ENCODE measurements around the gene STK11. TPM values are rescaled to one million over a fixed set of nuclear protein-coding genes. Genes with fewer than 3 reads are reported as not detected.

Gene STK11
- polyA plus RNA-seq, 2 of the 4 experiments (the other 2 are of a cell fraction): 16.2 to 33.6 TPM

- CTCF ChIA-PET: interaction anchor here (7.5 kb wide), 1 partner anchor 13 kb away, joined by 500 read pairs; the partner anchor contains the start of gene CIRBP
- H3K4me3 ChIP-seq: peak overlapping the region; percentile 97; the same call in 1 of the 3 replicates
- 88% methylated on average over 4 of the region's 8 CpGs for WGBS (ENCODE audit: missing lambda C conversion rate)
Measured at GRCh38 chr19:1247748-1248138, 42.2 kb downstream of the STK11 start.

GRCh38 chr19:1248139-1248785 is 42.7 kb downstream of the STK11 start, which contains the start of gene MIDN:
TSS of gene MIDN (plus strand) at chr19:1248583. CDS start at chr19:1250297, 1,714 bp downstream.
- no peaks in the 10 kb centered on the region for H3K9me3 ChIP-seq
- WGBS (ENCODE audit: missing lambda C conversion rate): 0% methylated on average over 14 of the region's 60 CpGs
- ATAC-seq (peak; percentile 7 to 42), DNase-seq (ENCODE audit: low read depth in 1 of 2, low spot score in 1 of 2) (peak in 1 of 2 experiments; percentile 88), FAIRE-seq (no peak)
- peak within 1 kb of the TSS; percentile 84 for H3K4me2 ChIP-seq
- CTCF ChIA-PET: interaction anchor here (1.0 kb wide), 1 partner anchor 18 kb away, joined by 8 read pairs; no protein-coding TSS in a partner anchor
- POLR2A ChIA-PET: interaction anchor here (1.0 kb wide), 2 partner anchors 18 to 21 kb away, joined by 4 to 14 read pairs; no protein-coding TSS in a partner anchor
- peaks cover 41% of the 10 kb centered on the region for H3K4me1 ChIP-seq
- peak within 1 kb of the TSS; percentile 93 to 100 for H3K27ac ChIP-seq
- no peak for TF ChIP-seq ZSCAN20 (CRISPR knock-in tag; IDR thresholded peaks at IDR 0.05)
- TF ChIP-seq FOSL2 (IDR thresholded peaks at IDR 0.05): no peak
- peak; percentile 63 for TF ChIP-seq FOSL2 (CRISPR knock-in tag; IDR thresholded peaks at IDR 0.05)
- peak; percentile 10; the same call in 1 of the 2 replicates for TF ChIP-seq GATA3 (IDR thresholded peaks at IDR 0.05; ENCODE audit: borderline replicate concordance)
- TF ChIP-seq EHMT2 (IDR thresholded peaks at IDR 0.05; ENCODE audit: low read depth): no peak
- TF ChIP-seq CTCF (IDR thresholded peaks at IDR 0.05): peak; percentile 35; the same call in 1 of the 3 replicates
- peak; percentile 27 for TF ChIP-seq MAFK (IDR thresholded peaks at IDR 0.05; ENCODE audit: partially characterized antibody)
- TF ChIP-seq RAD21 (conservative IDR thresholded peaks at IDR 0.05 in 1 of 2, IDR thresholded peaks at IDR 0.05 in 1 of 2): no peak
- TF ChIP-seq POLR2A (IDR thresholded peaks at IDR 0.05; ENCODE audit: low read length): peak; percentile 93
- TF ChIP-seq HOXA7 (CRISPR knock-in tag; IDR thresholded peaks at IDR 0.05): 0 out of 2 replicates have a peak, but pooled peaks have one; percentile 60
- TF ChIP-seq MAX (IDR thresholded peaks at IDR 0.05): peak; percentile 40; the same call in 1 of the 2 replicates
- peak; percentile 87; the same call in 2 of the 3 replicates for TF ChIP-seq BCL3 (IDR thresholded peaks at IDR 0.05)
- peak; percentile 87 to 90 for TF ChIP-seq JUN (IDR thresholded peaks at IDR 0.05)
- TF ChIP-seq PHF8 (IDR thresholded peaks at IDR 0.05; ENCODE audit: borderline replicate concordance, low read depth): peak; percentile 92
- H3K4me3 ChIP-seq: peak within 1 kb of the TSS; percentile 97

More at GRCh38 chr19:1247748-1248138, 42.2 kb downstream of the STK11 start:
- DNase-seq (ENCODE audit: low read depth in 1 of 2, low spot score in 1 of 2) (no peak), FAIRE-seq (no peak), ATAC-seq (peak in 1 of 2 experiments; percentile 4; a peak in 2 of 6 replicates)
- POLR2A ChIA-PET: no interaction called here
- Histone ChIP-seq H3K4me1 (peaks cover 45% of the 10 kb centered on the region), H3K4me2 (peak overlapping the region; percentile 84), H3K27ac (peak overlapping the region; percentile 93 to 100), H3K9me3 (no peaks in the 10 kb centered on the region)
- peak; percentile 83; the same call in 1 of the 2 replicates for TF ChIP-seq KDM1A (IDR thresholded peaks at IDR 0.05; ENCODE audit: low read depth)
- no peak for TF ChIP-seq FOSB (CRISPR knock-in tag; IDR thresholded peaks at IDR 0.05)

GRCh38 chr19:1248786-1249297 is 43.3 kb downstream of the STK11 start:
- peak; percentile 6 to 8 for ATAC-seq
- CTCF ChIA-PET: interaction anchor here (1.0 kb wide), 1 partner anchor 18 kb away, joined by 8 read pairs; no protein-coding TSS in a partner anchor
- H3K4me1 ChIP-seq: peaks cover 40% of the 10 kb centered on the region
- POLR2A ChIA-PET: interaction anchor here (1.0 kb wide), 2 partner anchors 17 to 20 kb away, joined by 4 to 14 read pairs; no protein-coding TSS in a partner anchor
- H3K27ac ChIP-seq: peak overlapping the region; percentile 93 to 100
- peak overlapping the region; percentile 84 for H3K4me2 ChIP-seq
- no peaks in the 10 kb centered on the region for H3K9me3 ChIP-seq
- peak overlapping the region; percentile 97 for H3K4me3 ChIP-seq
- DNase-seq (ENCODE audit: low read depth in 1 of 2, low spot score in 1 of 2): peak in 1 of 2 experiments; percentile 84
- WGBS (ENCODE audit: missing lambda C conversion rate): no CpG with 5 or more reads among the region's 74 CpGs
- no peak for FAIRE-seq
- no peak for TF ChIP-seq ESRRA (IDR thresholded peaks at IDR 0.05; ENCODE audit: borderline replicate concordance, low read length)
- peak; percentile 73 for TF ChIP-seq CTCF (IDR thresholded peaks at IDR 0.05)
- TF ChIP-seq TFCP2L1 (CRISPR knock-in tag; IDR thresholded peaks at IDR 0.05): 0 out of 2 replicates have a peak, but pooled peaks have one; percentile 55
- no peak for TF ChIP-seq ZNF302 (CRISPR knock-in tag; IDR thresholded peaks at IDR 0.05)
- no peak for TF ChIP-seq ELK1 (IDR thresholded peaks at IDR 0.05; ENCODE audit: low read depth, low read length)
- no peak for TF ChIP-seq MAX (IDR thresholded peaks at IDR 0.05)
- TF ChIP-seq KDM5A (IDR thresholded peaks at IDR 0.05): no peak
- 0 out of 2 replicates have a peak, but pooled peaks have one; percentile 12 for TF ChIP-seq JUNB (IDR thresholded peaks at IDR 0.05)
- TF ChIP-seq JUN (IDR thresholded peaks at IDR 0.05): peak; percentile 13 to 14; a peak in 3 of 5 replicates
- TF ChIP-seq ZFP36 (IDR thresholded peaks at IDR 0.05; ENCODE audit: borderline replicate concordance, partially characterized antibody): no peak
- TF ChIP-seq SMC3 (IDR thresholded peaks at IDR 0.05): peak; percentile 37; the same call in 2 of the 3 replicates
- TF ChIP-seq RAD21 (conservative IDR thresholded peaks at IDR 0.05 in 1 of 2, IDR thresholded peaks at IDR 0.05 in 1 of 2): peak in 1 of 2 experiments; percentile 46; a peak in 2 of 5 replicates
